Epithelial cell of esophagus (primary cell): Measurements from ENCODE around the gene OTOGL.
A peak's percentile ranks its signal among the peaks of the same experiment; 100 is the strongest.

Experiments
- DNase-seq: peaks from one replicate; pipeline ENCODE4 v3.0.0; 2010; ENCODE audit warnings: low read depth
- H3K4me3 ChIP-seq: 2 replicates; pipeline ENCODE4 v1.5.1; 2011; ENCODE audit warnings: mild to moderate bottlenecking, low read length, control low read depth
- TF ChIP-seq, protein P1 (sequence below): IDR thresholded peaks from 2 replicates; pipeline ENCODE4 v1.5.1; 2011; ENCODE audit warnings: low read depth, mild to moderate bottlenecking, low read length, control low read depth, inconsistent platforms; ENCODE audit not compliant: insufficient read depth; ENCODE audit errors: missing control alignments

Gene OTOGL

GRCh38 chr12:80373666-80374065 lies 274.3 kb downstream of the OTOGL start:
- DNase-seq = no peak
- H3K4me3 ChIP-seq = no peak overlapping the region
- TF ChIP-seq, protein P1, sequence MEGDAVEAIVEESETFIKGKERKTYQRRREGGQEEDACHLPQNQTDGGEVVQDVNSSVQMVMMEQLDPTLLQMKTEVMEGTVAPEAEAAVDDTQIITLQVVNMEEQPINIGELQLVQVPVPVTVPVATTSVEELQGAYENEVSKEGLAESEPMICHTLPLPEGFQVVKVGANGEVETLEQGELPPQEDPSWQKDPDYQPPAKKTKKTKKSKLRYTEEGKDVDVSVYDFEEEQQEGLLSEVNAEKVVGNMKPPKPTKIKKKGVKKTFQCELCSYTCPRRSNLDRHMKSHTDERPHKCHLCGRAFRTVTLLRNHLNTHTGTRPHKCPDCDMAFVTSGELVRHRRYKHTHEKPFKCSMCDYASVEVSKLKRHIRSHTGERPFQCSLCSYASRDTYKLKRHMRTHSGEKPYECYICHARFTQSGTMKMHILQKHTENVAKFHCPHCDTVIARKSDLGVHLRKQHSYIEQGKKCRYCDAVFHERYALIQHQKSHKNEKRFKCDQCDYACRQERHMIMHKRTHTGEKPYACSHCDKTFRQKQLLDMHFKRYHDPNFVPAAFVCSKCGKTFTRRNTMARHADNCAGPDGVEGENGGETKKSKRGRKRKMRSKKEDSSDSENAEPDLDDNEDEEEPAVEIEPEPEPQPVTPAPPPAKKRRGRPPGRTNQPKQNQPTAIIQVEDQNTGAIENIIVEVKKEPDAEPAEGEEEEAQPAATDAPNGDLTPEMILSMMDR = no peak

GRCh38 chr12:80374615-80375014 lies 275.3 kb downstream of the OTOGL start:
- no peak overlapping the region for H3K4me3 ChIP-seq
- TF ChIP-seq, protein P1 = no peak
- peak; percentile 4 for DNase-seq

- TF ChIP-seq, protein P1 = no peak
- DNase-seq = no peak
- no peak overlapping the region for H3K4me3 ChIP-seq
Measured at GRCh38 chr12:80377140-80377794, 277.9 kb downstream of the OTOGL start.

- H3K4me3 ChIP-seq = no peak overlapping the region
- TF ChIP-seq, protein P1 = no peak
- peak; percentile 6 for DNase-seq
Measured at GRCh38 chr12:80381121-80381520, 281.8 kb downstream of the OTOGL start.

DNA sequence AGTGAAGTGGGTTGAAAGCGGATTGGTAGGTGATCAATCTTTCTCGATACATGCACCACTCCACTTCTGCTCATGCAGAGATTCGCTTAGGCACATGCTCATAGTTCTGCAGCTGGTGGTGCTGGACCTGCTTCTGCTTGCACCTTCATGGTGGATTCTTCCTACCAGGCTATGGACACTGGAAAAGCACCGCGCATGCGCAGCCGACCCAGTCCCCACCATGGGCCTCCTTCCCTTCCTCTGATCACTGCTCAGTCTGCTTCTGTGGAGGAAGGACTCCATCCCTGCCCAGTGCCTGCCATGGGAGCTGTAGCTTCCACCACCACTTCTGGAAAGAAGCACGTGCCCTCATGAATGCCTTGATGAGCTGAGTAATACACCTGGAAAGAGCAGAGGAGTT lies 282.9 kb downstream of the OTOGL start:
- TF ChIP-seq, protein P1 = no peak
- no peak for DNase-seq
- no peak overlapping the region for H3K4me3 ChIP-seq

- TF ChIP-seq, protein P1 = no peak
- no peak overlapping the region for H3K4me3 ChIP-seq
- no peak for DNase-seq
Measured at GRCh38 chr12:80400571-80400991, 301.2 kb downstream of the OTOGL start.

GRCh38 chr12:80401191-80401590 lies 301.9 kb downstream of the OTOGL start:
- no peak for DNase-seq
- TF ChIP-seq, protein P1 = no peak
- H3K4me3 ChIP-seq = no peak overlapping the region
